Caki2 (cell line): ENCODE data around the gene TRIM61. TPM values are rescaled to one million over a fixed set of nuclear protein-coding genes. Genes with fewer than 3 reads are reported as not detected.
"Not testable (repeated sequence)": the region's sequence is repeated elsewhere in the genome, so short reads cannot be mapped to it uniquely, and the experiment has no call there.

Source experiments
- DNase-seq: peaks from one replicate; pipeline ENCODE4 v3.0.0-alpha.2; 2015; ENCODE audit warnings: low read depth
- in situ Hi-C: cut with HindIII; loops from 2 replicates; pipeline ENCODE4 v1.10.0; 2016; ENCODE audit warnings: low sequenced_read_pairs, low pct_unique_long_range_greater_than_20kb, mixed read lengths
- total RNA-seq: library from RNA; depleted of rRNA; stranded (reverse); fragments of >200 nt; shearing (Covaris generic); gene quantifications from 2 replicates; pipeline ENCODE4 v1.2.3, GENCODE V29; 2014; ENCODE audit warnings: low replicate concordance

The TRIM61 gene
- total RNA-seq, 1 experiment from 2014 or later, result not detected

GRCh38 chr4:164989471-164989870, 12.0 kb upstream of the TRIM61 start:
- DNase-seq, result no peak
- in situ Hi-C loops, result no loop called here

DNA sequence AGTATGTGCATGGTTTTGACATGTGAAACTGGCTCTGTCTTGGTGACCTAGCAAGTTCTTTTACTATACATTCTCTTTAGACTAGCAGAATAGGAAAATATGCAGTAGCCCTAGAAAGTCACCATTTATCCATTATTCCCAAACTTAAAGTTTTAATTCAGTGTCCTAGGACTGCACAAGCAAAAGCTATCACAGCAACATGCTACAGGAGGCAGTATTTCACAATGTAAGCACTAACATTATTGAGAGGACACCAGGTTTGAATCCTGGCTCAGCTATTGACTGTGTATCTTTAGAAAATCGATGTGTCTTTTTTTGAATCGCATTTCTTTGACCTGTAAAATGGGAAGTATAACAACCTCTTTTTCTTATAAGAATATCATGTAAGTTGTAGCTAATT, 5.5 kb downstream of the TRIM61 start:
- in situ Hi-C loops, result not testable (repeated sequence)

DNA sequence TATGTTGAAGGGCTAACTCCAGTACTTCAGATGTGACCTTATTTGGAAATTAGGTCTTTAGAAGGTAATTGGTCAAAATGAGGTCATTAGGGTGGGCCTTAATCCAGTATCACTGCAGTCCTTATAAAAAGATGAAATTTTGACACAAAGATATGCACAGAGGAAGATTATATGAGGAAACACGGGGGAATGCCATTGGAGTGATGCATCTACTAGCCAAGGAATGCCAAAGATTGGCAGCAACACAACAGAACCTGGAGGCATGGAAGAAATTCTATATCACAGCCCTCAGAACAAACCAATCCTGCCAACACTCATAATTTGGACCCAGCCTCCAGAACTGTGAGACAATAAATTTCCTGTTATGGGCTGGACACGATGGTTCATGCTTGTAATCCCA, 17.6 kb downstream of the TRIM61 start:
- DNase-seq, result no peak

More for the DNA sequence above, 5.5 kb downstream of the TRIM61 start:
- not testable (repeated sequence) for DNase-seq

DNA sequence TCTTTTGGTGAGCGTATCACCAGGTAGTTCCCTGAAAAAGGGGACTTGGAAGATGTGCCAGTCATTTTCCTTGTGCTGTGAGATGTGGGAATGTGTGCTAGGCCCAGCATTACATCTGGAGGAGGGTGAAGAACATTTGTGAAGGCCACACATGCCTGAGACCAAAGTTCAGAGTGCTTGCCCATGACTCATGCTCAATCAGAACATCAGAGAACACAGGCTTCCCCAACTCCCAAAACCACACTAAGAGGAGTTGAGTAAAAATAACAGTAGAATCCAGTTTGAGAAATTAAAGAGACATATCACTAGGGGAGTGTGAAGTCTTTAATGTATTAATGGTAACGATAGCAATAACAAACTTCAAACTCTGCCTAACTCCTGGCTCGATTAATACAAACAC, 18.0 kb downstream of the TRIM61 start:
- in situ Hi-C loops, result not testable (repeated sequence)

More for the DNA sequence above, 17.6 kb downstream of the TRIM61 start:
- in situ Hi-C loops, result no loop called here

DNA sequence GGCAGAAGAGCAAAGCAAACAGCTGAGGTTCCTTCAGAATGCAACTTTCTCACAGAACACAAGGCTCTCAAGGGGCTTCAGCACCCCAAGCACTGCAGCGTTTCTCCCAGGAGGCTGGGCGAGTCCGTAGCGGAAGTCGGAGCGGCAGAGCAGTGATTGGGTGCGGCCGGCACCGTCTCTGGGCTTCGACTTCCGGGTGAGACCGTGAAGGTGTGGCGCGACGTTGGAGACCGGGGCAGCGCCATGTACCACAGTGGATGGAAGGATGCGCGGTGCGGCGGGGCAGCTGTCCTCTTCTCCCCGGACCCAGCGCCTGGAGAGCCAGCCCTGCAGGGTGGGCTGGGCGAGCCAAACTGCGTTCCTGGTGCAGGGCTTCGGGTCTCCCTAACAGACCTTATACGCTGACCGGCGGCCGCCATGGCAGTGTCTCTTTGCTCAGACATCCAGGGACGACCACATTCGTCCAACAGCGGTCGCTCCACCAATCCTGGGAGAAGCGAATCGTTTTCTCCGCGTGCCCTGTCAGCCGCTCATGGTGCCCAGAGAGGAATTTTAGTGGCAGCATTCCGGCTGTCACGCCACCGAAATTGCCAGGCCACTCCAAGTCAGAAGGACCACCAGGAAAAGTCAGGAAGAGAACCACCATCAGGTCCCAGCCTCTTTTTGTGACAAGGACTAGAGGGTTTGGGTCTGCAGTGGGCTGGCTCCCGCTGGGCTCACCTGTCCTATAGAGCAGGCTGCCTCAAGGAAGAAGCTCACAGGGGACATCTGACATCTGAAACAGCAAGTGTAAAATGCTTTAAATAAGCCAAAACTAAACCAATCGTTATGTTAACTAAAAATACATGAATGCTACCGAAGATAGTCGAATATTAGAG, 20.5 kb downstream of the TRIM61 start:
- in situ Hi-C loops, result no loop called here
- DNase-seq, result peak; percentile 75

More for the DNA sequence above, 18.0 kb downstream of the TRIM61 start:
- DNase-seq, result not testable (repeated sequence)

GRCh38 chr4:164955107-164955805, 22.2 kb downstream of the TRIM61 start:
- DNase-seq, result no peak
- in situ Hi-C loops, result no loop called here

DNA sequence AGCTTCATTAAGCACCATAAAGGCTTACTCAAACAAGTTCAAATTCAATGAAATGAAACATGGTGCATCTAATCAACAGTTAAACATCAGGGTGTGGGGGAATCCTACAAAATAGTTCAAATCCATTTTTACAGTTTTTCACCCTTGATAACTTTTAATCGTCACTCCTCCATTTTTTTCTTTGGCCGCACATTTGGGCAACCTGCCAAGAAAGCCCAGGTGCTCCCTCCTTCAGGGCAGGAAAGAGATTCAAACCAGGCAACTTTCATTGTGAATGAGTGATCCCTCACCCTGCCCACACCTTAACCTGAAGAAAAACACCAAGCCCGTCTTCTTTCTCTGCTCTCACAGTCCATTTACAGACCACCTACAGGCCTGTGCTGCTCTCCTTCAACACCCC, 24.9 kb downstream of the TRIM61 start:
- no peak for DNase-seq

GRCh38 chr4:164949448-164950143, 27.9 kb downstream of the TRIM61 start:
- in situ Hi-C loops, result no loop called here
- no peak for DNase-seq

More for the DNA sequence above, 24.9 kb downstream of the TRIM61 start:
- in situ Hi-C loops, result no loop called here

GRCh38 chr4:164948975-164949374, 28.5 kb downstream of the TRIM61 start:
- no peak for DNase-seq
- in situ Hi-C loops, result no loop called here

GRCh38 chr4:164948006-164948405, 29.5 kb downstream of the TRIM61 start:
- DNase-seq, in situ Hi-C loops: not testable (repeated sequence)

DNA sequence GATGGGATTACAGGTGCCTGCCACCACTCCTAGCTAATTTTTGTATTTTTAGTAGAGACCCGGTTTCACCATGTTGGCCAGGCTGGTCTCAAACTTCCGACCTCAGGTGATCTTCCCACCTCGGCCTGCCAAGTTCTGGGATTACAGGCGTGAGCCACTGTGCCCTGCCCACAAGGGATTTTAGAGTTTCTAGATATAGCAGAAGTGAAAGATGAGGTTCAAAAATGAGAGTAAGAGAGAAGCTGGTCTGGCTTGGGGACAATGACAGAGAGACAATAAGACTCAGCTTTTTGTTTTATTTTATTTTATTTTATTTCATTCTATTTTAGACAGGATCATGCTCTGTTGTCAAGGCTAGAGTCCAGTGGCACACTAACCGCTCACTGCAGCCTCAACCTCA, 30.6 kb downstream of the TRIM61 start:
- no peak for DNase-seq
- in situ Hi-C loops, result no loop called here

- no peak for DNase-seq
- in situ Hi-C loops, result no loop called here
Observed at GRCh38 chr4:164945146-164945545, 32.3 kb downstream of the TRIM61 start.

DNA sequence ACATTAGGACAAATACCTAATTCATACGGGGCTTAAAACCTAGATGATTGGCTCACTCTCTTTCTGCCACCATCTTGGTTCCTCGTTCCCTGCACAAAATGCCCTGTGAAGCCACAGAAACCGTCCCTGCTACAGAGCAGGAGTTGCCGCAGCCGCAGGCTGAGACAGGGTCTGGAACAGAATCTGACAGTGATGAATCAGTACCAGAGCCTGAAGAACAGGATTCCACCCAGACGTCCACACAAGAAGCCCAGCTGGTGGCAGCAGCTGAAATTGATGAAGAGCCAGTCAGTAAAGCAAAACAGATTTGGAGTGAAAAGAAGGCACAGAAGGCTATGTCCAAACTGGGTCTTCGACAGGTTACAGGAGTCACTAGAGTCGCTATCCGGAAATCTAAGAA, 34.3 kb downstream of the TRIM61 start:
- no peak for DNase-seq
- in situ Hi-C loops, result no loop called here

DNA sequence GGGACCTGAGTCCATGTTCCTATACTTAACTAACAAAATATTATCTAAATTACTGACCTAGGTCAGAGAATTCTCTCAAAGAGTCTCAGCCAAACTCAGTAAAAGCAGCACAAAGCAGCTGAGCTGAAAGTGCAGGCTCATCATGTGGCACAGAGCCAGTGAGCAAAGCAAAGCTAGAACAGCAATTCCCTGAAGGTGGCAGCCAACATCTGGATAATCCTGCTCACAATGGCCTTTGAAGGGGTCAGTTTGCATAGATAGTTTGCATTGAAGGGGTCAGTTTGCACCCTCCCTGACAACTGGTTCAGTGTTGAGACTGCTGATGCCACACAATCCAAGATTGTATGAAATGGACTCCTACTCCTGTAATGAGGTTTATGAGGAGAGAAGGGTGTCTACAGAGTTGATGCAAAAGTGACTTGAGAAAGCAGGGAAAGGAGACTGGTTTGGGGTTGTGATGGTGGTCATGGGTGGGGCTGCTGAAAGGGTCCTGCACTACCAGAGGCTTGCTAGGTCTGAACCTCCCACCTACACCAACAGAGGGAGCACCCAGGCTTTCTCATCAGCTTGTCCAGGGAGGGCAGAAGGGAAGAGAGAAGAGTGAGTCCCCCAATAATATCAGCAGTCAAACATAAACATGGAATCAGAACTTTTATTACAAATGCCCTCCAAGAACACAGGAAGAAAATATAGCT, 39.7 kb downstream of the TRIM61 start:
- no peak for DNase-seq
- in situ Hi-C loops, result no loop called here

DNA sequence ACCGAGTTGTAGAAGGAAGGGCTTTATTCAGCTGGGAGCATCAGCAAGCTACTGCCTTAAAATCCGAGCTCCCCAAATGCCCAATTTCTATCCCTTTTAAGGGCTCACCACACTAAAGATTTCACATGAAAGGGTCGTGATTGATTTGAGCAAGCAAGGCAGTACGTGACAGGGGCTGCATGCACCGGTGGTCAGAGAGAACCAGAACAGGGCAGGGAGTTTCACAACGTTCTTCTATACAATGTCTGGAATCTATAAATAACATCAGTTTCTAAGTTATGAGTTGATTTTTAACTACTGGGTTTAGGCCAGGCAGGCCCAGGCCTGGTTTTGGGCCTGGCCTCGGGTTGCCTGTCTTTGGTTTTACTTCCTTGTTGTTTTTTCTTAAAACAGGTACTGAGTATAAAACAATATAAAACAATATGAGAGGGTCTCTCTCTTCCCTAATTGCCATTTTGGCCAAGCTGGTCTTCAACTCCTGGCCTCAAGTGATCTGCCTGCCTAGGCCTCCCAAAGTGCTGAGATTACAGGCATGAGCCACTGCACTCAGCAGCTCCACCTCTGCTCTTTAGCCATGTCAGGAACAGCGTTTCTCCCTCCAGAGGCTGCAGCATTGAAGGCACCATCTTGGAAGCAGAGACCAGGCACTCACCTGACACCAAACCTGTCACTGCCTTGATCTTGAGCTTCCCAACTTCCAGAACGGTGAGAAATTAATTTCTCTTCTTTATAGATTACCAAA, 41.4 kb downstream of the TRIM61 start:
- in situ Hi-C loops, DNase-seq: not testable (repeated sequence)

GRCh38 chr4:164935363-164935762, 42.1 kb downstream of the TRIM61 start:
- in situ Hi-C loops, result no loop called here
- DNase-seq, result peak; percentile 5

- no peak for DNase-seq
- in situ Hi-C loops, result no loop called here
Observed at GRCh38 chr4:164933244-164933643, 44.2 kb downstream of the TRIM61 start.
